Measurements from ENCODE around the gene CHPF. TPM values are rescaled to one million over a fixed set of nuclear protein-coding genes. Genes with fewer than 3 reads are reported as not detected.
A peak's percentile ranks its signal among the peaks of the same experiment; 100 is the strongest.

Gene CHPF, protein sequence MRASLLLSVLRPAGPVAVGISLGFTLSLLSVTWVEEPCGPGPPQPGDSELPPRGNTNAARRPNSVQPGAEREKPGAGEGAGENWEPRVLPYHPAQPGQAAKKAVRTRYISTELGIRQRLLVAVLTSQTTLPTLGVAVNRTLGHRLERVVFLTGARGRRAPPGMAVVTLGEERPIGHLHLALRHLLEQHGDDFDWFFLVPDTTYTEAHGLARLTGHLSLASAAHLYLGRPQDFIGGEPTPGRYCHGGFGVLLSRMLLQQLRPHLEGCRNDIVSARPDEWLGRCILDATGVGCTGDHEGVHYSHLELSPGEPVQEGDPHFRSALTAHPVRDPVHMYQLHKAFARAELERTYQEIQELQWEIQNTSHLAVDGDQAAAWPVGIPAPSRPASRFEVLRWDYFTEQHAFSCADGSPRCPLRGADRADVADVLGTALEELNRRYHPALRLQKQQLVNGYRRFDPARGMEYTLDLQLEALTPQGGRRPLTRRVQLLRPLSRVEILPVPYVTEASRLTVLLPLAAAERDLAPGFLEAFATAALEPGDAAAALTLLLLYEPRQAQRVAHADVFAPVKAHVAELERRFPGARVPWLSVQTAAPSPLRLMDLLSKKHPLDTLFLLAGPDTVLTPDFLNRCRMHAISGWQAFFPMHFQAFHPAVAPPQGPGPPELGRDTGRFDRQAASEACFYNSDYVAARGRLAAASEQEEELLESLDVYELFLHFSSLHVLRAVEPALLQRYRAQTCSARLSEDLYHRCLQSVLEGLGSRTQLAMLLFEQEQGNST
- total RNA-seq (2014; rRNA removed; shearing (Covaris generic)) (526 and 533 TPM in 2 replicates), polyA plus RNA-seq (2016; fragmentation: Nextera tagmentation; extraction: Ambion mirVana) (174 and 179 TPM in 2 replicates)

DNA sequence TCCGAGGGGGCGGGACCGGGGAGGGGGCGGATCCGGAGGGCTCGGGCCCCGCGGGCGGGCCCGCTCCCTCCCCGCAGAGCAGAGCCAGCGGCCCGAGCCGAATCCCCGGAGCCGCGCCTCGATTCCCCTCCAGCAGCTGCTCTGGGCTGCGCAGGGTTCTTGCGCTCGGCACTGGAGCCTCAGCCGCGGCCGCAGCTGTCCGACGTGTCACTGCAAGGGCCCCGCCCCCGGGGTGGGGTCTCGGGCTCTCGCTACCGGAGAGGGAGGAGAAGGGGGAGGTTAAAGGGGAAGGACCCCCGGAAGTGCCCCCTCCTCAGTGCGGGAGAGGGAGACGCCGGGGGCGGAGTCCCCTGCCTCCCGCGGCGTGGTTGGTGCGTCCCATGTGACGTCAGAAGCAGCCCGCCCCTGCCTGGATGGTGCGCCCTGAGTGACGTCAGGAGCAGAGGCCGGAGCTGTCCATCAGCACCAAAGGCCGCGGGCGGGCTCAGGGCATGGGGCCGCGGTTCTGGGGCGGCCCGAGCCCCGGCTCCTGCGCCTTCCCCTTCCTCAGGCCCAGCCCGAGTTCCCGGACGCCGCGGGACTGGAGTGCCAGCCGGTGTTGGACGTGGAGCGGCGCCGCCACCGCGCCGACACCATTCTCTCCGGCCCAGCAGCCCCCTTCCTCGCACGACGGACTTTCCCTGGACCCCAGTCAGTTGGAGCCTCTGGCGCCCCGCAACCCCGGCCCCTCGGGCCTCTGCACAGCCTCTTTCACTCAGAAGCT lies at the start of gene CHPF, which contains the start of gene TMEM198:
CHPF (minus strand) TSS at position 214 of the 763 bp plus-strand sequence. CDS start 271 bp downstream, outside the sequence.
TMEM198 (plus strand) TSS at position 433 of the 763 bp plus-strand sequence. CDS start 700 bp downstream, outside the sequence.
- peak; percentile 98 for DNase-seq
- in situ Hi-C loops (cut with MboI): no loop called here
- 1 to 4% methylated on average over 43 to 65 of the region's 75 CpGs for WGBS, 2 experiments (ENCODE audit: low coverage in 1 of 2, low lambda C conversion rate in 2 of 2, missing lambda C conversion rate in 2 of 2)

DNA sequence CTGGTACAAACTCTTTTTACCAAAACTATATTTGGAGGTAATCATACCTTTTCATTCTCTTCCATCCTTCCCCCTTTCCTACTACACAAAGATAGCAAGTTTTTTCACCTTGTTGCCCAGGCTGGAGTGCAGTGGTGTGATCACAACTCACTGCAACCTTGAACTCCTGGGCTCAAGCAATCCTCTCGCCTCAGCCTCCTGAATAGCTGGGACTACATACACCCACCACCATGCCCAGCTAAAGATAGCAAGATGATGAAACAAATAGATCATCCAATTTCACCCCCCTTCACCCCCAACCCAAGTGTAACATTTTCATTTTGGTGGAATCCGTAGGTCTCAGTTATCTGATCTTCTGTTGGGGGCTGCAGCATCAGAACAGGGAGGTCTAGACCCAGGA lies 49.5 kb upstream of the CHPF start:
- in situ Hi-C loops (cut with MboI): no loop called here
- peaks cover 16% of the 10 kb centered on the region for H3F3A ChIP-seq (ENCODE audit: insufficient read depth)

More for the DNA sequence above, at the start of gene CHPF, which contains the start of gene TMEM198:
- TF ChIP-seq EZH2 (IDR thresholded peaks at IDR 0.05; ENCODE audit: insufficient read depth, poor library complexity, severe bottlenecking): no peak
- no peak for TF ChIP-seq EZH2phosphoT487 (IDR thresholded peaks at IDR 0.05; ENCODE audit: insufficient read depth, low read depth)
- peak within 1 kb of the TSS; percentile 83 for H3K9ac ChIP-seq
- no peaks in the 10 kb centered on the region for H3K27me3 ChIP-seq (replicated peaks; ENCODE audit: insufficient read depth)
- peak within 1 kb of the TSS; percentile 85 for H3K4me2 ChIP-seq (ENCODE audit: unreplicated experiment)
- no peaks in the 10 kb centered on the region for H3K9me2 ChIP-seq (ENCODE audit: insufficient read depth)
- peak within 1 kb of the TSS; percentile 80 for H3K4me3 ChIP-seq
- peaks cover 9% of the 10 kb centered on the region for H3F3A ChIP-seq (ENCODE audit: insufficient read depth)
- peak within 1 kb of the TSS; percentile 76 for H2AFZ ChIP-seq
- H3K79me2 ChIP-seq (ENCODE audit: insufficient read depth): peaks cover 35% of the 10 kb centered on the region
- no peaks in the 10 kb centered on the region for H4K20me1 ChIP-seq (ENCODE audit: insufficient read depth)
- no peaks in the 10 kb centered on the region for H3K4me1 ChIP-seq (ENCODE audit: insufficient read depth)
- peaks cover 11% of the 10 kb centered on the region; the same call in 1 of the 2 replicates for H3K36me3 ChIP-seq (ENCODE audit: low read depth)
- H3K27ac ChIP-seq: peak within 1 kb of the TSS; percentile 76
- H3K9me3 ChIP-seq (ENCODE audit: low read depth): no peaks in the 10 kb centered on the region

DNA sequence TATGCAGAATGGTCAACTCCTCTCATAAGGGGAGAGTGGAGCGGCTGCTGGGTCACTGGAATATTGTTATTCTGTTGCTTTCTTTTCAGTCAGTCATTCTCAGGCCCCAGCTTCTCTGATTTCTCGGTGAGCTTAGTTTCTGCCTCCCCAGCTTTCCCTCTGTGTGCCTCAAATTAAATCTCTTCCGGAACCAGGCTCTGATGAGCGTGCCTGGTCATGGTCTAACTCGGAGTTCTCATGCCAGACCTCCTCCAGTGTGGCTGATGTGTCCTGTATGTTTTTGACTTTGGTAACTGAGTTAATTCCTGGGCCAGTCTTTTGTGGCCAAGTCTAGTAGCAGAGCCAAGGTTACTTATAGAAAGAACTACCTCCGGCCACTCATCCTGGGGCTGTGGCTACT lies 49.1 kb upstream of the CHPF start:
- DNase-seq: no peak
- Histone ChIP-seq H3K9me3 (ENCODE audit: low read depth) (no peaks in the 10 kb centered on the region), H3F3A (ENCODE audit: insufficient read depth) (peaks cover 16% of the 10 kb centered on the region), H3K27ac (no peak overlapping the region), H2AFZ (no peak overlapping the region), H3K9me2 (ENCODE audit: insufficient read depth) (no peaks in the 10 kb centered on the region), H3K4me3 (no peak overlapping the region), H3K36me3 (ENCODE audit: low read depth) (no peaks in the 10 kb centered on the region), H3K27me3 (replicated peaks; ENCODE audit: insufficient read depth) (no peaks in the 10 kb centered on the region), H3K4me1 (ENCODE audit: insufficient read depth) (peaks cover 6% of the 10 kb centered on the region), H3K79me2 (ENCODE audit: insufficient read depth) (no peaks in the 10 kb centered on the region), H3K4me2 (ENCODE audit: unreplicated experiment) (no peak overlapping the region), H3K9ac (no peak overlapping the region), H4K20me1 (ENCODE audit: insufficient read depth) (no peaks in the 10 kb centered on the region)
- in situ Hi-C loops (cut with MboI): no loop called here
- TF ChIP-seq EZH2phosphoT487 (IDR thresholded peaks at IDR 0.05; ENCODE audit: insufficient read depth, low read depth) (no peak), EZH2 (IDR thresholded peaks at IDR 0.05; ENCODE audit: insufficient read depth, poor library complexity, severe bottlenecking) (no peak)
- 45 to 52% methylated on average over 6 of the region's 6 CpGs for WGBS, 2 experiments (ENCODE audit: low coverage in 1 of 2, low lambda C conversion rate in 2 of 2, missing lambda C conversion rate in 2 of 2)

More for the DNA sequence above, 49.5 kb upstream of the CHPF start:
- no peaks in the 10 kb centered on the region for H3K27me3 ChIP-seq (replicated peaks; ENCODE audit: insufficient read depth)
- no peaks in the 10 kb centered on the region for H3K36me3 ChIP-seq (ENCODE audit: low read depth)
- 79 to 84% methylated on average over 2 of the region's 2 CpGs for WGBS, 2 experiments (ENCODE audit: low coverage in 1 of 2, low lambda C conversion rate in 2 of 2, missing lambda C conversion rate in 2 of 2)
- no peak overlapping the region for H3K27ac ChIP-seq
- H3K9me2 ChIP-seq (ENCODE audit: insufficient read depth): no peaks in the 10 kb centered on the region
- peaks cover 6% of the 10 kb centered on the region for H3K4me1 ChIP-seq (ENCODE audit: insufficient read depth)
- no peak for DNase-seq
- TF ChIP-seq EZH2phosphoT487 (IDR thresholded peaks at IDR 0.05; ENCODE audit: insufficient read depth, low read depth): no peak
- TF ChIP-seq EZH2 (IDR thresholded peaks at IDR 0.05; ENCODE audit: insufficient read depth, poor library complexity, severe bottlenecking): no peak
- no peak overlapping the region for H3K4me2 ChIP-seq (ENCODE audit: unreplicated experiment)
- no peak overlapping the region for H2AFZ ChIP-seq
- H4K20me1 ChIP-seq (ENCODE audit: insufficient read depth): no peaks in the 10 kb centered on the region
- H3K79me2 ChIP-seq (ENCODE audit: insufficient read depth): no peaks in the 10 kb centered on the region
- H3K9ac ChIP-seq: no peak overlapping the region
- no peak overlapping the region for H3K4me3 ChIP-seq
- no peaks in the 10 kb centered on the region for H3K9me3 ChIP-seq (ENCODE audit: low read depth)

DNA sequence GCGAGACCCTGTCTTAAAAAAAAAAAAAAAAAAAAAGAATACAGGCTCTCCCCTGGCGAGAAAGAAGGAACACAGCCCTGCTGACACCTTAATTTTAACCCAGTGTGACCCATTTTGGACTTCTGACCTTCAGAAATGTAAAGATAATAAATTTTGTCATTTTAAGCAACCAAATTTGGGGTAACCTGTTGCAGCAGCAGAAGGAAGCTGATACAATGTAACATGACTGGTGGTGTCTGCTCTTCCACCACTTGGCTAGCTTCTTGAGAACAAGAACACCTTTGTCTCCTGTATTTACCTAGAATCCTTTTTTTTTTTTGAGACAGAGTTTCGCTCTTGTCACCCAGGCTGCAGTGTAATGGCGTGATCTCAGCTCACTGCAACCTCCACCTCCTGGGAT lies 47.5 kb upstream of the CHPF start:
- Histone ChIP-seq H3K4me1 (ENCODE audit: insufficient read depth) (no peaks in the 10 kb centered on the region), H3K27ac (no peak overlapping the region), H3K4me3 (no peak overlapping the region), H3K27me3 (replicated peaks; ENCODE audit: insufficient read depth) (no peaks in the 10 kb centered on the region), H3K36me3 (ENCODE audit: low read depth) (no peaks in the 10 kb centered on the region), H3K79me2 (ENCODE audit: insufficient read depth) (no peaks in the 10 kb centered on the region), H3K4me2 (ENCODE audit: unreplicated experiment) (no peak overlapping the region), H3K9ac (no peak overlapping the region), H3F3A (ENCODE audit: insufficient read depth) (peaks cover 3% of the 10 kb centered on the region; the same call in 1 of the 2 replicates), H3K9me3 (ENCODE audit: low read depth) (no peaks in the 10 kb centered on the region), H2AFZ (no peak overlapping the region), H4K20me1 (ENCODE audit: insufficient read depth) (no peaks in the 10 kb centered on the region), H3K9me2 (ENCODE audit: insufficient read depth) (no peaks in the 10 kb centered on the region)
- no peak for DNase-seq
- in situ Hi-C loops (cut with MboI): no loop called here
- WGBS, 2 experiments (ENCODE audit: low coverage in 1 of 2, low lambda C conversion rate in 2 of 2, missing lambda C conversion rate in 2 of 2): 40 to 53% methylated on average over 4 of the region's 4 CpGs
- no peak for TF ChIP-seq EZH2 (IDR thresholded peaks at IDR 0.05; ENCODE audit: insufficient read depth, poor library complexity, severe bottlenecking)
- TF ChIP-seq EZH2phosphoT487 (IDR thresholded peaks at IDR 0.05; ENCODE audit: insufficient read depth, low read depth): no peak
